GM18873 (cell line): Measurements from ENCODE around the gene TRIO.

Experiments
- ATAC-seq: cut with Tn5 transposase; IDR thresholded peaks from one replicate; pipeline ENCODE4 v1.9.1; 2021; ENCODE audit warnings: mild to moderate bottlenecking, moderate library complexity, moderate number of reproducible peaks; ENCODE audit not compliant: unreplicated experiment, low FRiP score

Gene TRIO

DNA sequence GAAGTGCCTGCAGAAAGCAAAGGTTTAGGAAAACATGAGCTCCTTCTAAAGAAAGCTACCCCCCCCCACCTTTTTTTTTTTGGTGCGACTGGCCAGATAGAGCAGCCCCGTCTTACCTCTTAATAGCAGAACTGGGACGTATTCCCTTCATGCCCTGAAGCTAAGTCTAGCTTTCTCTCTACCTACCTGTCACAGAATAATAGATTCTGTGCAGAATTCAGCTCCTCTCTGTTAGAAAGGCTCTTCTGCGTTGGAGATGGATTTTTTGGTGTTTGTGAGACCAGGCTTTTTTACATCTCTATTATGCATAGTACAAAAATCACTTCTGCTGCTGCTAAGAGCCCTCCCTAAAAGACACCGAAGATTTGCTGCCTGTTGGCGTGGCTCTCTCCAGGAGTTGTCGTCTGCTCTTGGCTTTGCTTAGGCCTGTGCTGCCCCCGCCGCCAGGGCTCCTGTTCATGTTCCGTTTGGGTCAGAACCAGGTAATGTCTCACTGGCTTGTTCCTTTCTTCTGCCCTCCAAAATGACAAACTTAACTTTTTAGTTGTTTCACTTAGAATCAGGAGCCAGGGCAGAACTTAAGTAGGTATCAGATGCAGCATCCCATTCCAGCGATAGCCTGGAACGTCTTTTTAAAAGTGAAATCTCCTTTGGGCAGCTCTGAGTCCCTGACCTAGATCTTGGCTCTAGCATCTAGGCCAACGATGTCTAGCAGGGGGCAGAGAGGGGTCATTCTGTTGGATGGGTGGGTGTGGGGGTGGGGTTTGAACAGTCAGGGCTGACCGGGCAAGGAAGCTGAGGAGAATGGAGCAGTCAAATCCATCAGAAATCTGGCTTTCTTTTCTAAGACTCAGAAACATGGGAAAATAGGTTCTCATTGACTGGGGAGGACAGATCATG lies 2.5 kb downstream of the TRIO start:
- ATAC-seq, result no peak

DNA sequence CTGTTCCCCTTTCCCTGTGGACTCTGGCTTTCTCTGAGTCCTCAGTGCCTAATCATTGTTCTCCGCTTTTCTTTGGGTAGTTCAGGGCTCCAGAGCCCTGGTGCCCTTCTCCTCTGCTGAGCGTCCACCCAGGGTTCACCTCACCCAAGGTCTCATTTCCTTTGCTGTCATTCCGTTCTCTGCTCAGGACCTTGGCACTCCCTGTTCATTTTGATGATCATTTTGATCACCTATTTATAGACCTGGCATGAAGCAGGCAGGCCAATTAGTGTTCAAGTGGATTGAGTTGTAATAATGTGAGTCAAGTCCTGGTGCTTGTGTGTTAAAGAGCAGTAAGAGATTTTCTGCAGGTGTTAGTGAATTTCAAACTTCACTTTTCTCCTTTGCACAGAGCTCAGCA lies 3.6 kb downstream of the TRIO start:
- ATAC-seq, result no peak

DNA sequence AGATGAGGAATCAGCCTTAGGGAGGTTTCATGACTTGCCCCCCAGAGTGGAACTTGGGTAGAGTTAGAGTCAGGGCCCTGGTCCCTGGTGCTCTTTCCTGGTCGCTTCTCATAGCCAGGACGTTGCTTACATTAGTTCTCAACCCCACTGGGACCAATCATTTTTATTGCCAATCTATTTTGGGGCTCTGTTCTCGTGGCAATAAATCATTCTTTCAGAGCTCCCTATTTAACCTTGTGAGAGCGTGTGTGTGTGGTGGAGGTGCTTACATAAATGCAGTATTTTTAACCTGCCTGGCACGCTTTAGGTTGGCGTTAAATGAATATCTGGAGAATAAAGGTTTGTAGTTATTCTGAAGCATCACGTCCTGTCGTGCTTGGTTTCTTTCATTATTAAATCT lies 4.1 kb downstream of the TRIO start:
- ATAC-seq, result no peak

DNA sequence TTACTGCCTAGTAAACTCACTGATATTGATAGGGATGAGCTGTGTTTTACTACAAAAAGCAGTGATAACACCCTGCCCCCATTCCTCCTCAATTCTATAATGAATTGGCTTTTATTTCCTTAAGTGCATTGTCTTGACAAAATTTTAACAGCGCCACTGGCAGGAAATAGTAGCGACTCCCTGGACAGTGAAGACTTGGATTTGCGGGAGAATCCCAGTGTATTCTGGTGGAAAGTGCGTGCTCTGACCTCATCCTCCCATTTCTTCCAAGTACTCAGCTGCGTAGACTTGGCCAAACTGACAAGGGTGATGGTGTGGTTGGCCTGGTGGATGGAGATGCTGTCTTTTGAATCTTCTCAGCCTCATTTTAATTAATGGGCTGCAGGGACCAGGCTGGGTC lies 5.3 kb downstream of the TRIO start:
- ATAC-seq, result no peak

DNA sequence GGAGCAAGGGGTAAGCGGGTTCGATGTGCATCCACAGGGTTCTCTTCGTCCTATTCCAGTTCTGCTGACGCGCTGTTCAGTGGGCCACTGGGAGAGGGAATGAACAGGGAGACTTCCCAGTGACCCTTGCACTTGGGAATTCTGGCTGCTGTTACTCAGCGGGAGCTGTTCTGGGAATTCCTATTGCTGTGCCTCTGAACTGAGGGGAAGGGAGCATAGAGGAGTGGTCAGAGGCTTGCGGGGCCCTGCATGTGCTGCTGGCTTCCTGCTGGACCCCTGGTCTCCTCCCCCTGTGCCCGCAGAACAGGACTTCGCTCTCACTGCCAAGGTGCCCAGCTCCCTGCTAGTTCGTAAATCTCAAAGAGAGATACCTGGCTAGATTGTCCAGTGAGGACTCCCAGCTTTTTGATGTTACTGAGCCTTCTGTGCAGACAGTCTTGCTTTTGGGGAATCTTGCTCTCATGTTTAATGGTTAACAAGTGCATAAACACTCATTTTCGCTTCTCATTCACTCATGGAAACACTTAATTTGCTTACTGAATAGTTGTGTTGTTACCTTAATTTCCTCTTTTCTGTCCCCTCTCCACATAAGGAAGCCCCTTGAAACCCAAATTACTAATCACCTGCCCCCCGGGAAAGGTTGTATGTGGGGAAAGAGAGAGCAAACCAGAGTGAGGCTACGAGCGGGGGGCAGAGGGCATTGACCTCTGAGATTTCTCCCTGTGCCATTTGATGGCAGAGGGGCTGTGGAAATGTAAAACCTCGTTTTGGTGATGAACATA lies 5.9 kb downstream of the TRIO start:
- no peak for ATAC-seq

DNA sequence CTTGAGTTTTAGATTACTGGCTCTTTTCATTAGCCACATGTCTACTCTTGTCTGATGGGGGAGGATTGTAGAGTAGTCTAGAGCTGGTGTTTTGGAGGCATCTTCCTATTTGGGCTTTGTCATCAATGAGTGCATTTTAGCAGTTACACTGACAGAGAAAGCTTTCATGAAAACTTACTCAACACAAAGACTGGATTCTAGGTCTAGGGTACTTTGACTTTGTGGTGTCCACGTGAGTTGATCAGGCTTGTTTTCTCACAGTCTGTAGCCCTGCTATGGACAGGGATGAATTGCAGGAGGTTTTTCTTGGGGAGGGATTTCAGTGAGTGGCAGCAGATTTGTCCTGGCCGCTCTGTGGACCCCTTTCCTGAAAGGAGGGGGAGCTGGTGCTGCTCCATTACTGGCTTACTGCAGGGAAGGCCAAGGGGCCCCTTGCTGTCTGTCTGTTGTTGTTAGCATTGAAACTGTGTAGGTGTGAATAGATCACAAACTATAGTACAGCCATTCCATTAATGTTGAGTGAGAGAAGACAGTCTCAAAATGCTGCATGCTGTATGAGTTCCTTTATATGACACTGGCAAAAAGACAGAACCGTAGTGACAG lies 6.6 kb downstream of the TRIO start:
- no peak for ATAC-seq

DNA sequence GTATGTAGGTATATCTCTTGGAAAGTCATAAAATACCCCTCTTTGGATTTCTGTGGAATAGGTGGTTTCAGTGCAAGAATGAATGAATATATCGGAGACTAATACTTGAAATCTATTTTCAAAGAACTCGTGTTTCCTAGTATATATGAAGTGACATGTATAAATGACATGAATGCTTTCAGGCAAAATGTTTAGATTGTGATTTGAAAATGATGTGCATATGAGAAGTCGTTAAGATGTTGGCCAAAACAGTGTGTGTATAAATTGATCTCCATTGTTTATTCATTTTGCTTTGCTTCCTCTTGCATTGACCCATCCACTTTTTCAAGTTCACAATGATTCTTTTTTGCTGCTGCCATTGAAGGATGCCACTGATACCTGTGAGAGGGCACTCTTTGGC lies 8.3 kb downstream of the TRIO start:
- no peak for ATAC-seq

DNA sequence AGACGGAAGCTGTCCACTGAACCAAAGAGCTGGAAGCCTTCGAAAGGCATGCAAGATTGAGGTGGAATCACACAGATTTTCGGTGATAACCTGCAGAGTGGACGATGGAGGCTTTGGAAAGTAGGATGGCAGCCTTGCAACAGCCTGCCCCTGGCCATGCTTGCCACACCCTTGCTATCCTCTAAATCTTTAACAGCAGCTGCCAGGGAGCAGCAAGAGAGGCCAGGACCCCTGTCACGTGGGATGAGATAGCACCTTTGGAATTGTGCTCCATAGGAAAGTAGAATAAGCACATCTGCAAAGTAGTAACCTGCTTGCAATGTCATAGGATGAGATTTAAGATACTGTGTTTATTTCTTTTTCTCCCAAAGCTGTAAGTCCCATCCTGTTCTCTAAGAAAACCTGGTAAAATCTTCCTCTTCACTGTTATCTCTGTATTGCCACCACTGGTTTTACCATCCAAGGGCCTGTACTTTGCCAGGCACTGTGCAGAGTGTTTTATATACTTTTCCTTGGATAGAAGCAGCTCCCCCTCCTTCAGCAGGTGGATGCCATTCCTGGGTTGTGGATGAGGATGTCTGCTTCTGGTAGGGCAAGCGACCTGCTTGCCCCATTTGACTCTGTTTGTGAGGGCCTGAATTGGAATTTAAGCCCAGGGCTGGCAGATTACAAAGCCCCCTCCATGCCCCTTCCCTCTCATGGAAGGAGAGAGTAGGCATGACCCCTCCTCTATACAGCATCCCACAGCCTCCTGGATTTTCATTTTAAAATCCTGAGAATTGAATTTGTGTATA lies 10.1 kb downstream of the TRIO start:
- no peak for ATAC-seq

DNA sequence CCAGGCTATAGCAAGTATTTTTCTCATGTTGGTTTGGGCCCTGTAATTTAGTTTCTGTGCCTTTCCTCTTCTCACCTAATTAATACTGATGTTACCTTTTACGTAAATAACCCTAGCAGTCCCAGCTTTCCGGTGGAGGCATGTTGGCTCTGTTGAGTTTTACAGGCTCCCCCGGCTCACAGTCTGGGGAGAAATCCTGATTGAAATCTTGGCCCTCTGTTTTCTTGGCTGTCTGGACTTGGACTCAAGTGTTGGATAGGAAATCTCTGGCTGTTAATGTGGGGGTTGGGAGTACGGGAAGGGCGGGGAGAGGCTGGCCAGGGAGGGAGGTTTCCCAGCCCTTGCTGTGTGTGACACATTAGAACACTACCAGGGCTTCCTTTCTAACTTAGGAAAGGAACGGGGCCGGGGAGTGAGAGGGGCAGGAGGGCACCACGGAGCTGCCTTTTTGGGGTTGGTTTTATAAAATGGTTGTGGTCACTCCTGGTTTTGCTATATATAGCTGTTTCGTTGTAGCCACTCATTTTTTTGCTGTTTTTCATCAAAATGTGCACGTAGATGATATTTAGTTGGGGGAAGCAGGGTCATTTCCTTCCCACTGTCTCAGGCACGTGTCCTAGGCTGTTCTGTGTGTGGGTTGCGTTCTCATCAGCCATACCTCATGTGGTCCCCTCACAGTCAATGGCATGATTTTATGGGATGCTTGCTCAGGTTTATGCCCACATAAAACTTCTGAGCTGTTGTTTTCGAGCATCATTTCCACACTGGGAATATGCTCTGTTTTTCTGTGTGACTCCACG lies 11.0 kb downstream of the TRIO start:
- peak; percentile 34 for ATAC-seq

DNA sequence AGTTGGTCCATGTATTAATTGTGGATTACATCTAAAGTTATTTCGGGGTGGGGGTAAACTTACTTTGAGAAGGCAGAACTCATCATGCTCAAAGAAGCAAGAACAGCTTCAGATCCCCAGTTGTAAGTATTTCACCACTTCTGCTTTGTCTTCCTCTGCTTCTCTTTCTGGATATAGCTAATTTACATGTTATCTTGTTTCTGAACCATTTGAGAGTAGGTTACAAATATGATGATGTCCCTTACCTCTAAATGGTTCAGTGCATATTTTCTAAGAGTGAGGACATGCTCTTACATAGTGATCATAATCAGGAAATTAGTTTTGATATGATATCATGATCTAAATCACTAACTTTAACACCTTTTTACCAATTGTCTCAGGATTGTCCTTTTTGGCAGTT lies 11.9 kb downstream of the TRIO start:
- peak; percentile 54 for ATAC-seq

DNA sequence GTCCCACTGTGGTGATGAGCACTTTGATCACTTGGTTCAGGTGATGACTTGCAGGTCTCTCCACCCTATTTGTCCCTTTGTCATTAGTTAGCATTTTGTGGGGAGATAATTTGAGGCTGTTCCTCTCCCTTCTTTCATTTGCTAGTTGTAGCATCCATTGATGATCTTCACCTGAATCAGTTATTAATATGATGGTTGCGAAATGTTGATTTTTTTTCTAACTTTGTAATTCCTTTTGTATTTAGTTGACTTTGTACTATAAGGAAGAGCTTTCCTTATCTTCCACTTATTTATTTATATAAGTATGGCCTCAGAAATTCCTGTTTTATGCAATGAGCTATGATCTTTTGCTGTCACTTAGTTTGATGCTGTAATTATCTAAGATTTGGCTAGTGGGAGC lies 12.6 kb downstream of the TRIO start:
- no peak for ATAC-seq

DNA sequence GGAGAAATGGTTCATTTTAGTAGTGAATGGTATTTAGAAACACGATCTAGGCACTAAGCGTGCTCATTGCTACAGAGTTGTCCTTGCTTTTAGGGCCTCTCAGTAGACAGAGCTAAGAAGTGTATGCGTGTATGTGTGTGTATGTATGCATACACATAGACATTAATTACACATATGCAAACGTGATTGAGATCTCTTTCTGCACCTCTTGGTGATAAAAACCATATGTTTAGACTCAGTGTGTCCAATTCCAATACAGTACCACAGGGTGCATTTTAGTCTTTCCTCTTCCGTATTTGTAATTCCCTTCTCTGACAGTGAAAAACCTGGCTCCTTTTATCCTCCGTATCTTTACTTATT lies 13.1 kb downstream of the TRIO start:
- ATAC-seq, result peak; percentile 2

DNA sequence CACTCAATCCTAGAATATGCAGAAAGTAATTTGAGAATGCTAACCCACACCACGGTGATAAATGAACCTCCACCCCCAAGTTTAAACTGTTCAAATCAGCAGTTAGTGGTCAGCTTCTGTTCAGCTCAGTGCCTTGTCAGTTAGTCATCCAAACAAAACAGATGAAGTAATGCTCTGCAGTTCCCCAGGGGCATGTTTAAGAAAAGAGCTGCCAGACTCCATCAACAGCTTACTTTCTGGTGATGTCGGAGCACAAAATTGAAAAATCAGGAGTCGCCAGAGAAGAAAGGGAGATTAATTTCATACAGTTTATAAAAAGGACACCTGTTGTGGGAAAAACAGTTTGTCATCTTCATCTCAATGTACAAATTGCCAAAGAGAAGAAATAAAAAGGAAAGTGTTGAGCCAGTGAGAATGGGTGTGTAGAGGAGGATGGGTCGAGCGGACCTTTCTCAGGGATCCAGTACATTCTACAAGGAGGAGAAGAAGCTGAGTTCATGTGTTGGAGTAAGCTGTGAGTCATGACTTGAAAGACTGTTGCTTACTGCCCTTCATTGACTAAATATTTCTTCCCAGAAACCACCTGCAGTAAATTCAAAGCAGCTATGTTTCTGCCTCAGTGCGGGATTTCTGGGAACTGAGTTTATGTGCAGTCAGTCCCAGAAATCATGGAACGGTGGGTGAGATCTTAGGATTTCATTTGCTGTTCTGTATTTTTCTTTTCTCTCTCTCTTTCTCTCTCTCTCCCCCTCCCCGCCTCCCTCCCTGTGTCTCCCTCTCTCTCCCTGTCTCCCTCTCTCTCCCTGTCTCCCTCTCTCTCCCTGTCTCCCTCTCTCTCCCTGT lies 13.7 kb downstream of the TRIO start:
- peak; percentile 59 for ATAC-seq

DNA sequence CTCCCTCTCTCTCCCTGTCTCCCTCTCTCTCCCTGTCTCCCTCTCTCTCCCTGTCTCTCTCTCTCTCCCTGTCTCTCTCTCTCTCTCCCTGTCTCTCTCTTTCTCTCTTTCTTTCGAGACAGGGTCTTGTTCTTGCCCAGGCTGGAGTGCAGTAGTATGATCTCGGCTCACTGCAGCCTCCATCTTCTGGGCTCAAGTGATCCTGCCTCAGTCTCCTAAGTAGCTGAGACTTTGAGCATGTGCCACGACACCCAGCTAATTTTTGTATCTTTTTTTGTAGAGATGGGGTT lies 14.3 kb downstream of the TRIO start:
- ATAC-seq, result no peak

DNA sequence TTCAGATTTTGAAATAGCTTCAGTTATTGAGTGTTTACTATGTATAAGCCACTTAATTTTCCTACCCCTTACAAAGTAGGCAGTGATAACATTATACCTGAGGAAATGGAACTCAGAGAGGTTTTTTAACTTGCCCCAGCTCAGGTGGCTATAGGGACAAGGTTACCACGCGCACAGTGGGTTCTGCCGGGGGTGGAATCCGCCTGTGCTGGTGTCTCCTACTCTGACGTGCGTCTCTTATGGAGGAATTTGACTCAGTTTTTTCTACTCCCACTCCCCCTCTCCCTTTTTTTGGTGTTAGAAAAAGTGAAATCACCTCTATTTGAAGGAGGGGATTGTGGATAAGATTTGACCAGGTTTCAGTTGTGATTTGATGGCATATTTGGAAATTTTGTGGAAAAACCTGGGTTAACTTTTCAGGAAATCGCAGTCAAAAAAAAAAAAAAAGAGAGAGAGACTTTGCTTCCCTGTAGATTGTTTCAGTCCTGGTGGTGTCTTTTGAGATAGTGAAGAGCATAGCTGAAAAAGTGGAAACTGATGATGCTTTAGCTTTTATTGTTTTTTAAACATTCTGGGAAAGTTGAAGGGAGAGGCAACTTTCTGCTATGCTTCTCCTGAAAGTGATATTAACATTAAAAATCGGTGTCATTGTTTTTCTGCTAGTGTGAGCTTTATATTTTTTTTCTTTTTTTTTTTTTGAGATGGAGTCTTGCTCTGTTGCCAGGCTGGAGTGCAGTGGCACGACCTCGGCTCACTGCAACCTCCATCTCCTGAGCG lies 15.9 kb downstream of the TRIO start:
- ATAC-seq, result no peak

DNA sequence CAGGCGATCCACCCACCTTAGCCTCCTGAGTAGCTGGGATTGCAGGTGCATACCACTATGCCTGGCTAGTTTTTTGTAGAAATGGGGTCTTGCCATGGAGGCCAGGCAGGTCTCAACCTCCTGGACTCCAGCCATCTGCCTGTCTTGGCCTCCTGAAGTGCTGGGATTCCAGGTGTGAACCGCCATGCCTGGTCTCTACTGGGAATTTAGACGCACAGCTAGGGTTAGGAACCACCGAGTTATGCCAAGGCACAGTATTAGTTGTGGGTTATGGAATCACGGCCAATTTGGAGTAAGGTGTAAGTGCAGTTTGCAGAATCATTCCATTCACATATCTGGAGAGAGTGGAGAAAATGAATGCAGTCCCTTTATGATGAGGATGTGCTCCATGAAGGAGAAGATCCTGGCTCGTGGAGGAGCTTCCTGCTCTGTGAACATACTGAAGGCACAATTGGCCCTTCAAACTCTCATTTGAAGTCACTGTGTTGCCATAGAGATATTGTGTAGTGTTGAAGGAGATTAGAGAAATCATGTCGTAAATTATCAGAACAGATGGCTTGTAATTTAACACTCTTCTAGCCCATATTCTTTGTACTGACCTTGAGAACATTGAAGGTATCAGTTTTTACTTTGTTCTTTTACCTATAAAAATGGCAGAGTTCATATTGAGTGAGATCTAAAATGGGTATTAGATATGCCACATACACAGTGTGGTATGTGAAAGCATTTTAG lies 18.8 kb downstream of the TRIO start:
- no peak for ATAC-seq

DNA sequence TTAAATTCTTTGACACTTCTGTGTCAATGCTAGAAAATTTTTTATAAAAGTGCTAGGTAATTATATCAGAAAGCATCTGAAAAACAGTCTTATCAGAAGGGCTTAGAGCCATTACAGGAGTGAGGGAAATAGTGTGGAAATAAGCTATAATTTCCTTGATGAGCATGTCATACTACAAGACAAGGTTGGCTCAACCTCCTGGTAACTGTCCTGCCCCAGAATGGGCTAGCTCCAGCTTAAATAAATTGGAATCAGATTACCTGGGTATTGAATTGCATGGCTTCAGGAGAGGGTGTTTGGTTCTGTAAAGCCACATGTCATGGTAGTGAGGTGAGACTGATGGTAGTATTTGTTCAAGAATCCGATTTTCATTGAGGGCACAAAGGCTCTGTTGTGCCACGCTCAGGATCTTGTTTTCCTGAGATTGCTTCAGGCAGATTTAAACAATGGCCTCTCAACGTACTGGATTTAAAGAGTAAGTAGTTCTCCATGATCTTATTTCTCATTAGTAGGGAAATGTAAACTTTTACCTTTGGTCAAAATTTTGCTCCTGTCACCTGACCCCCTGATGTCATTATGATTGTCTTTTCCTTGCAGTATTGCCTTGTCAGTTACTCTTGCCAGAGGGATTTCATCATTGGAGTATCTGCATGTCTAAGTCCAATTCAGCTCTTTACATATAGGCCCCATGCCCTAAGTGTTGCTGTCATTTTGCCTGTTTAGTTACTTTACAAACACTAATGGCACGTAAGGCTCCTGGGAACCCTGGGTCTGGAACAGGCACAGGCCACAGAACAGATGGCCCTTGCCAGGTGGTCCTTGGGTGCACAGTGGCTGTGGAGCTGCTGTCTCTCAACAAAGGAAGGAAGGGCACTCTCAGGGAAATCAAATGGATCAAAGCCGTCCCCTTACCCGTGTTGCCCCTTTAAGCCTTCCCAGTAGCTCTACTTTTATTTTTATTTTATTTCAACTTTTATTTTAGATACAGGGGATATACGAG lies 21.3 kb downstream of the TRIO start:
- ATAC-seq, result no peak
